ENCODE measurements around the gene ARL5B.

ARL5B gene

DNA sequence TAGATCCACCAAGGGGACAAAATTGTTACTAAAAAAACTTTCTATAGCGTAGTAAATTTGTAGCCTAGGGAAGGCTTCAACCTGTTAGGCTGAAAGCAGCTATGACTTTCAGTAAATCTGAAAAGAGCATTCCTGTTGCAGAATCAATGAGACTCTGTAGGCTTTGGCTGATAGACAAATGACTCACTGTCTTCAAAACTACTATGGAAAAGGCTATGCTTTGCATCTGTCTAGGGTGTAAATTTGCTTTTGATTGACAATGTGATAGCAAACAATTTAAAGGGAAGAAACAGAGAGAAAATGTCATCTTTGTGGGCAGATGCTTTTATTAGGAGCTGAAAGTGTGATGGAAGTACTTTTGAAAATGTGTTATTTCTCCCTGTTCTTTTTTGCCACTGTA is 60.6 kb downstream of the ARL5B start:
- CTCF ChIA-PET = no interaction called here
- H3K9me3 ChIP-seq (ENCODE audit: control insufficient read depth, insufficient read depth, low read depth, low read length) = no peaks in the 10 kb centered on the region
- H3K4me1 ChIP-seq (ENCODE audit: control insufficient read depth, insufficient read depth, low read length) = no peaks in the 10 kb centered on the region
- no peaks in the 10 kb centered on the region for H3K36me3 ChIP-seq (ENCODE audit: control insufficient read depth in 2 of 2, insufficient read depth in 1 of 2, low read length in 2 of 2)
- POLR2A ChIA-PET = no interaction called here
- no peak overlapping the region for H3K4me3 ChIP-seq (ENCODE audit: low read depth, low read length)
- TF ChIP-seq, protein P1, sequence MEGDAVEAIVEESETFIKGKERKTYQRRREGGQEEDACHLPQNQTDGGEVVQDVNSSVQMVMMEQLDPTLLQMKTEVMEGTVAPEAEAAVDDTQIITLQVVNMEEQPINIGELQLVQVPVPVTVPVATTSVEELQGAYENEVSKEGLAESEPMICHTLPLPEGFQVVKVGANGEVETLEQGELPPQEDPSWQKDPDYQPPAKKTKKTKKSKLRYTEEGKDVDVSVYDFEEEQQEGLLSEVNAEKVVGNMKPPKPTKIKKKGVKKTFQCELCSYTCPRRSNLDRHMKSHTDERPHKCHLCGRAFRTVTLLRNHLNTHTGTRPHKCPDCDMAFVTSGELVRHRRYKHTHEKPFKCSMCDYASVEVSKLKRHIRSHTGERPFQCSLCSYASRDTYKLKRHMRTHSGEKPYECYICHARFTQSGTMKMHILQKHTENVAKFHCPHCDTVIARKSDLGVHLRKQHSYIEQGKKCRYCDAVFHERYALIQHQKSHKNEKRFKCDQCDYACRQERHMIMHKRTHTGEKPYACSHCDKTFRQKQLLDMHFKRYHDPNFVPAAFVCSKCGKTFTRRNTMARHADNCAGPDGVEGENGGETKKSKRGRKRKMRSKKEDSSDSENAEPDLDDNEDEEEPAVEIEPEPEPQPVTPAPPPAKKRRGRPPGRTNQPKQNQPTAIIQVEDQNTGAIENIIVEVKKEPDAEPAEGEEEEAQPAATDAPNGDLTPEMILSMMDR (tag by site-specific recombination; IDR thresholded peaks at IDR 0.05) = no peak
- no peak for TF ChIP-seq ZNF571 (tag by site-specific recombination; IDR thresholded peaks at IDR 0.05)
- no peak for TF ChIP-seq ZNF426 (tag by site-specific recombination; IDR thresholded peaks at IDR 0.05)
- TF ChIP-seq, protein P2, sequence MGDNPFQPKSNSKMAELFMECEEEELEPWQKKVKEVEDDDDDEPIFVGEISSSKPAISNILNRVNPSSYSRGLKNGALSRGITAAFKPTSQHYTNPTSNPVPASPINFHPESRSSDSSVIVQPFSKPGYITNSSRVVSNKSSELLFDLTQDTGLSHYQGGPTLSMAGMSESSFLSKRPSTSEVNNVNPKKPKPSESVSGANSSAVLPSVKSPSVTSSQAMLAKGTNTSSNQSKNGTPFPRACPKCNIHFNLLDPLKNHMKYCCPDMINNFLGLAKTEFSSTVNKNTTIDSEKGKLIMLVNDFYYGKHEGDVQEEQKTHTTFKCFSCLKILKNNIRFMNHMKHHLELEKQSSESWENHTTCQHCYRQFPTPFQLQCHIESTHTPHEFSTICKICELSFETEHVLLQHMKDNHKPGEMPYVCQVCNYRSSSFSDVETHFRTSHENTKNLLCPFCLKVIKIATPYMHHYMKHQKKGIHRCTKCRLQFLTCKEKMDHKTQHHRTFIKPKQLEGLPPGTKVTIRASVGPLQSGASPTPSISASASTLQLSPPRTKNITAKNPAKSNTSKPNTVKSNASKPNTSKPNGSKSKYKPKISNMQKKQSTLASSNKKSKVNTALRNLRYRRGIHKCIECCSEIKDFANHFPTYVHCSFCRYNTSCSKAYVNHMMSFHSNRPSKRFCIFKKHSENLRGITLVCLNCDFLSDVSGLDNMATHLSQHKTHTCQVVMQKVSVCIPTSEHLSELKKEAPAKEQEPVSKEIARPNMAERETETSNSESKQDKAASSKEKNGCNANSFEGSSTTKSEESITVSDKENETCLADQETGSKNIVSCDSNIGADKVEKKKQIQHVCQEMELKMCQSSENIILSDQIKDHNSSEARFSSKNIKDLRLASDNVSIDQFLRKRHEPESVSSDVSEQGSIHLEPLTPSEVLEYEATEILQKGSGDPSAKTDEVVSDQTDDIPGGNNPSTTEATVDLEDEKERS (tag by site-specific recombination; IDR thresholded peaks at IDR 0.05) = no peak
- TF ChIP-seq GLIS1 (tag by site-specific recombination; IDR thresholded peaks at IDR 0.05) = no peak
- no peak for TF ChIP-seq ZNF658 (tag by site-specific recombination; IDR thresholded peaks at IDR 0.05)
- TF ChIP-seq HOXA7 (CRISPR knock-in tag; IDR thresholded peaks at IDR 0.05; ENCODE audit: borderline replicate concordance) = no peak
- no peak for TF ChIP-seq OVOL3 (tag by site-specific recombination; IDR thresholded peaks at IDR 0.05)
- no peak overlapping the region for H3K27ac ChIP-seq (ENCODE audit: extremely low read depth, low read depth, low read length)

DNA sequence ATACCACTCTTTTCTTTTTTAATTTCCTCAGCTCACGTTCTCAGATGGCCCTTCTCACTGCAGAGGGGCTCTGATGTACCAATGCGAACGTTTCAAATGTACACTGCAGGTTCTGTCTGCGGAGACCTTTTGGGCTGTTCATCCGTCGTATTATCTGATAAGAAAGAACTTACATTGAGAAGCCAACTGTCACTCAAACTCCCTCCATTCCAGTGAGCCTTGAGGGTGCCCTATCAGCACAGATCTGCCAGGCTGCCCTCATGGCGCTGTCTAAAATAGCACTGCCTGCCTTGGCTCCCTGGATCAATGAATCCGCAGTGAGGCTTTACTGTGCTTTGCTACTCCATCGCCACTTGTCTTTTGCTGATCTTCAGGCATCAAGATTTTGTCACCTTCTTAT is 61.8 kb downstream of the ARL5B start:
- TF ChIP-seq, protein P3, sequence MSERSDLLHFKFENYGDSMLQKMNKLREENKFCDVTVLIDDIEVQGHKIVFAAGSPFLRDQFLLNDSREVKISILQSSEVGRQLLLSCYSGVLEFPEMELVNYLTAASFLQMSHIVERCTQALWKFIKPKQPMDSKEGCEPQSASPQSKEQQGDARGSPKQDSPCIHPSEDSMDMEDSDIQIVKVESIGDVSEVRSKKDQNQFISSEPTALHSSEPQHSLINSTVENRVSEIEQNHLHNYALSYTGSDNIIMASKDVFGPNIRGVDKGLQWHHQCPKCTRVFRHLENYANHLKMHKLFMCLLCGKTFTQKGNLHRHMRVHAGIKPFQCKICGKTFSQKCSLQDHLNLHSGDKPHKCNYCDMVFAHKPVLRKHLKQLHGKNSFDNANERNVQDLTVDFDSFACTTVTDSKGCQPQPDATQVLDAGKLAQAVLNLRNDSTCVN (tag by site-specific recombination; optimal IDR thresholded peaks at IDR 0.05) = no peak
- TF ChIP-seq ZSCAN16 (tag by site-specific recombination; IDR thresholded peaks at IDR 0.05) (no peak), ZNF404 (tag by site-specific recombination; IDR thresholded peaks at IDR 0.05) (no peak)
- no peaks in the 10 kb centered on the region for H3K4me1 ChIP-seq (ENCODE audit: control insufficient read depth, insufficient read depth, low read length)
- no peaks in the 10 kb centered on the region for H3K36me3 ChIP-seq (ENCODE audit: control insufficient read depth in 2 of 2, insufficient read depth in 1 of 2, low read length in 2 of 2)
- ChIA-PET CTCF (interaction anchor here (0.6 kb wide), 1 partner anchor 981 kb away, joined by 3 read pairs; no protein-coding TSS in a partner anchor), POLR2A (no interaction called here)
- H3K9me3 ChIP-seq (ENCODE audit: control insufficient read depth, insufficient read depth, low read depth, low read length) = no peaks in the 10 kb centered on the region
- no peak overlapping the region for H3K4me3 ChIP-seq (ENCODE audit: low read depth, low read length)
- H3K27ac ChIP-seq (ENCODE audit: extremely low read depth, low read depth, low read length) = no peak overlapping the region

DNA sequence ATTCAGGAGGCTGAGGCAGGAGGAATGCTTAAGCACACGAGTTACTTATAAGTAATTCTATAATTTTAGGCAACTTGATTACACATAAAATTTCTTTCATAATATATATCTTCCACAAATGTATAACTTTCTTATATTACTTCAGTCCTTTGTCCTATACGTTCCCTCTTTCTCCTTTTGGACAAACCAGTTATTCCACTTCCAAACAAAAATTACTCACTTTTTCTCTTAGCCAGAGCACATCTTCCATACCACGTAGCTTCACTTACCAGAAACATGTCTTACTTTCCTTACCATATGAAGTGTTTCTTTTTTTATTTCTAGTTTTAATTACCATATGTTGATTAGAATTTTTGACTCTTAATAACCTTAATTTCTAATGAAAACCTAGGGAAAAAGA is 64.6 kb downstream of the ARL5B start:
- Histone ChIP-seq H3K36me3 (ENCODE audit: control insufficient read depth in 2 of 2, insufficient read depth in 1 of 2, low read length in 2 of 2) (no peaks in the 10 kb centered on the region), H3K9me3 (ENCODE audit: control insufficient read depth, insufficient read depth, low read depth, low read length) (no peaks in the 10 kb centered on the region), H3K27ac (ENCODE audit: extremely low read depth, low read depth, low read length) (no peak overlapping the region), H3K4me1 (ENCODE audit: control insufficient read depth, insufficient read depth, low read length) (no peaks in the 10 kb centered on the region), H3K4me3 (ENCODE audit: low read depth, low read length) (no peak overlapping the region)
- TF ChIP-seq SETDB1 (IDR thresholded peaks at IDR 0.05; ENCODE audit: insufficient read length, low read length) = no peak
- TF ChIP-seq ZNF830 (tag by site-specific recombination; IDR thresholded peaks at IDR 0.05; ENCODE audit: low read depth) = no peak
- no peak for TF ChIP-seq YY1 (tag by site-specific recombination; IDR thresholded peaks at IDR 0.05)
- TF ChIP-seq, protein P4, sequence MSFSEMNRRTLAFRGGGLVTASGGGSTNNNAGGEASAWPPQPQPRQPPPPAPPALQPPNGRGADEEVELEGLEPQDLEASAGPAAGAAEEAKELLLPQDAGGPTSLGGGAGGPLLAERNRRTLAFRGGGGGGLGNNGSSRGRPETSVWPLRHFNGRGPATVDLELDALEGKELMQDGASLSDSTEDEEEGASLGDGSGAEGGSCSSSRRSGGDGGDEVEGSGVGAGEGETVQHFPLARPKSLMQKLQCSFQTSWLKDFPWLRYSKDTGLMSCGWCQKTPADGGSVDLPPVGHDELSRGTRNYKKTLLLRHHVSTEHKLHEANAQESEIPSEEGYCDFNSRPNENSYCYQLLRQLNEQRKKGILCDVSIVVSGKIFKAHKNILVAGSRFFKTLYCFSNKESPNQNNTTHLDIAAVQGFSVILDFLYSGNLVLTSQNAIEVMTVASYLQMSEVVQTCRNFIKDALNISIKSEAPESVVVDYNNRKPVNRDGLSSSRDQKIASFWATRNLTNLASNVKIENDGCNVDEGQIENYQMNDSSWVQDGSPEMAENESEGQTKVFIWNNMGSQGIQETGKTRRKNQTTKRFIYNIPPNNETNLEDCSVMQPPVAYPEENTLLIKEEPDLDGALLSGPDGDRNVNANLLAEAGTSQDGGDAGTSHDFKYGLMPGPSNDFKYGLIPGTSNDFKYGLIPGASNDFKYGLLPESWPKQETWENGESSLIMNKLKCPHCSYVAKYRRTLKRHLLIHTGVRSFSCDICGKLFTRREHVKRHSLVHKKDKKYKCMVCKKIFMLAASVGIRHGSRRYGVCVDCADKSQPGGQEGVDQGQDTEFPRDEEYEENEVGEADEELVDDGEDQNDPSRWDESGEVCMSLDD (tag by site-specific recombination; IDR thresholded peaks at IDR 0.05) = no peak
- TF ChIP-seq, protein P5, sequence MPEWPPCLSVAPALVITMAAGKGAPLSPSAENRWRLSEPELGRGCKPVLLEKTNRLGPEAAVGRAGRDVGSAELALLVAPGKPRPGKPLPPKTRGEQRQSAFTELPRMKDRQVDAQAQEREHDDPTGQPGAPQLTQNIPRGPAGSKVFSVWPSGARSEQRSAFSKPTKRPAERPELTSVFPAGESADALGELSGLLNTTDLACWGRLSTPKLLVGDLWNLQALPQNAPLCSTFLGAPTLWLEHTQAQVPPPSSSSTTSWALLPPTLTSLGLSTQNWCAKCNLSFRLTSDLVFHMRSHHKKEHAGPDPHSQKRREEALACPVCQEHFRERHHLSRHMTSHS (tag by site-specific recombination; IDR thresholded peaks at IDR 0.05) = no peak
- no peak for TF ChIP-seq ZNF114 (tag by site-specific recombination; IDR thresholded peaks at IDR 0.05)
- no peak for TF ChIP-seq KLF8 (tag by site-specific recombination; IDR thresholded peaks at IDR 0.05)
- no peak for TF ChIP-seq ZBTB20 (tag by site-specific recombination; IDR thresholded peaks at IDR 0.05)
- no peak for TF ChIP-seq ZNF777 (tag by site-specific recombination; IDR thresholded peaks at IDR 0.05; ENCODE audit: borderline replicate concordance)
- ChIA-PET POLR2A (no interaction called here), CTCF (no interaction called here)

Measured in HEK293 (cell line).